HuH-7 (cell line): ENCODE data around the gene TWIST2.

ENCODE experiments used
- DNase-seq: peaks from one replicate; pipeline ENCODE4 v3.0.0; 2011; ENCODE audit warnings: low spot score

Gene TWIST2

GRCh38 chr2:238891457-238892203 is 43.7 kb downstream of the TWIST2 start:
- no peak for DNase-seq

- DNase-seq: no peak
Observed at GRCh38 chr2:238892204-238892500, 44.3 kb downstream of the TWIST2 start.

DNA sequence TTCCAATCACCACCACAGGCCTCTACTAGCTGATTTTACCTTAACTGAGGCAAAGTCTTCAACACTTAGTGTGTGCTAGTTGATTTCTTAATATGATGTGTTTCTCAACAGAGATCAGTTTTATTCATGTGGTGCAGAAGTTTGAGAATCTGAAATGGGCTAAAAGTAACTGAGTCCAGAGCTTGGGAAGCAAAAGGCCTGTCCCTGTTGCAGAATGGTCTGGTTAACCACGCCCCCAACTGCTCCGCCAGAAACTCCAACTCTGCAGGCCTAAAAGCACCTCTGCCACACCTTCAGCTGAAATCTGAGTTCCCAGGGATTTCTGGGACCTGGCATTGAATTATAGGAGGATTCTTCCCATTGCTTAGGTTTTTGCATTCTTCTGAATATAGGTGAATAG is 44.9 kb downstream of the TWIST2 start:
- DNase-seq: no peak

- DNase-seq: no peak
Observed at GRCh38 chr2:238893349-238894000, 45.6 kb downstream of the TWIST2 start.

- no peak for DNase-seq
Observed at GRCh38 chr2:238894226-238894949, 46.5 kb downstream of the TWIST2 start.

DNA sequence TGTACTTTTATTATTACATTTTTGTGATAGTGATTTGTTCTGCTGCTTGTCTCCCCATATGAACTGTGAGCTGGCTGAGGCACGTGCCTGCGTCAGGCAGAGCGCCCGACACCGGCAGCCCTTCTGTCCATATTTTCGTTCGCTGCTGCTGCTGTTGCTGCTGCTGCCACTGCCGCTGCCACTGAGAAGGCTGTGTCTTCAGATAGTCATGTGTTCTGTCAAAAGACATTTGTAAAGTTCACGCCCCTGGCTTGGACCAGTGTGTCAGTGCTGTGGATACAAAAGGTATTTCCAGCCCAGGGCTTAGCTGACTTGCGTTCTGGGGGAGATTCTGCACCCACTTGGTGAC is 47.0 kb downstream of the TWIST2 start:
- no peak for DNase-seq

- no peak for DNase-seq
Observed at GRCh38 chr2:238895361-238895882, 47.5 kb downstream of the TWIST2 start.

- no peak for DNase-seq
Observed at GRCh38 chr2:238895891-238896600, 48.2 kb downstream of the TWIST2 start.

DNA sequence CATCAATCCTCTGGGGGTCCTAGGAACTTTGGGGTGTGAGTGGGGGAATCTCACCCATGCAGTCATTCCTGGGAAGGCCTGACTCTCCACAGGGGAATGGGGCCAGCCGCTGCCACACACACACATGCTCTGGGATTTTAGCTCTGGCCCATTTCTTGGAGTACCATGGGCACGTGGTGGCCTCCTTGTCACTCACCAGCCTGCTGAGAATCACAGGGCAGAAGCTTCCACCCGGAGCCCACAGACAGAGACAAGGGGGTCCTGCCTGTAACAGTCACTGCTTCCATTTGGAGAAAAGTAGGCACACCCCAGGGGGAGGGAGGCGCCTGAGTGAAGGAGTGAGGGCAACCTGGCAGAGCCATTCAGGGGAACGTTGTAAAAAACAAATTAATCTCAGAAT is 48.8 kb downstream of the TWIST2 start:
- DNase-seq: no peak

- no peak for DNase-seq
Observed at GRCh38 chr2:238897122-238897880, 49.4 kb downstream of the TWIST2 start.

DNA sequence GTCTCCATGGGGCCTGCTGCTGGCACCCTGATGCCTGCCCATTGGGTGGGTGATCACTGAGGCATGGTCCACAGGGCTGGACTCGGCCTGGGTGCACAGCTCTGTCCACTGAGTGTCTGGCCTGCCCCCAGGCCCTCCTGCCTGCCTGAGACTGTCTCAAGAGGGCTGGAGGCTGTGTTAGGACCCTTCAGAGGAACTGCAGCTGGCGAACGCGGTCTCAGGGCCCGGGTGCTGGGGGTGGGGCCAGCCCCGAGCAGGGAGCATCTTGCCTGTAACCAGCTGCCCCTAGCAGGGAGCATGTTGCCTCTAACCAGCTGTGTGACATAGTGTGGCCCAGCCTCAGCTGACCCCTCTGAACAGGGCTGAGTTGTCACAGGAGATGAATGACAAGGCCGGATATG is 50.0 kb downstream of the TWIST2 start:
- no peak for DNase-seq

DNA sequence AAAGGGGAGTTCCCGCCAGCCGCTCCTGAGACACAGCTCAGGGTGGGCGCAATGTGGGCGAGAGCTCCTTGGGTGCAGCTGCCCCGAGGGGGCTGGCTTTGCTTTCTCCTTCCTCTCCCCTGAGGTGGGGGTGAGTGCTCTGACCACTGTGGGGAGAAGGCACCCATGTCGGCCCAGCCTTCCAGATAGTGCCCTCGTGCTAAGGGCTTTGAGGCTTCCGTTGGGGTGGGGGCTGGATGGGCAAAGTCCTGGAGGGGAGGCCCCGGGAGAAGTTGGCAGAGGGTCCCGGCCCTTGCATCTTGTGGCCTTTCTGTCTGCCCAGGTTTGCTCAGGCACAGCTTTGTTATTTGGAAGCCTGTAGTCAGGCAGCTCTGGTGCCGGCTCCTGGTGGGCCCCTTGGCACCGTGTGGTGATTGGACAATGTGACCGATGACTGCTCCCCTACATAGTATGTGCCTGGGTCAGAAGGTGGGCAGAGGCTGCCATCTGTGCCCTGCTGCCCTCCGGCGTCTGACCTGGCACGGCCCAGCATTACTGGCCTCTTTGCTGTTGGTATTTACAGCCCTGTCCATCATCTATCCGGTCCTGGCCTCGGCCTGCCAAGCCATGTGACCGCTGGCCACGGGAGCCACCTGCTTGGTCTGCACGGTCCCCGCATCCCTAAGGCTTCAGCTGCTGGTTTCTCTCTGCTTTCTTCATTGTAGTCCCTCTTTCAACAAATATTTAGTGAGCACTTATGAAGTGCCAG is 50.8 kb downstream of the TWIST2 start:
- DNase-seq: no peak

DNA sequence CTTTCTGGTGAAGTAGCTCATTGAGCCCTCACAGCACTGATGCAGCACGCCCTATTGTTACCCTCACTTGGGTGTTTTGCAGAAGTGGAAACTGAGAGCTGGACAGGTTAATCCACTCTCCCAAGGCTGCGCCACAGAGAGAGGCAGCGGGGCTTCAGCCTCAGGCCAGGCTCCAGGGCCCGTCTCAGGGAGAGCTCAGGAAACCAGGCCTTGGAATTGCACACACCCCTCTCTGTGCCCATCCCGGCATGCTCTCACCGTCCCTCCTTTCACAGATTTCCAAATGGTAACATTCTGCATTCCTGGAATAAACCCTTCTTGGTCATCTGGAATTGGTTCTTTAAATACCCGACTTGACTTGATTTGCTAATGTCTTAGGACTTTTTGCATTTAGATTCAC is 51.5 kb downstream of the TWIST2 start:
- no peak for DNase-seq

- DNase-seq: no peak
Observed at GRCh38 chr2:238900511-238900910, 52.6 kb downstream of the TWIST2 start.

DNA sequence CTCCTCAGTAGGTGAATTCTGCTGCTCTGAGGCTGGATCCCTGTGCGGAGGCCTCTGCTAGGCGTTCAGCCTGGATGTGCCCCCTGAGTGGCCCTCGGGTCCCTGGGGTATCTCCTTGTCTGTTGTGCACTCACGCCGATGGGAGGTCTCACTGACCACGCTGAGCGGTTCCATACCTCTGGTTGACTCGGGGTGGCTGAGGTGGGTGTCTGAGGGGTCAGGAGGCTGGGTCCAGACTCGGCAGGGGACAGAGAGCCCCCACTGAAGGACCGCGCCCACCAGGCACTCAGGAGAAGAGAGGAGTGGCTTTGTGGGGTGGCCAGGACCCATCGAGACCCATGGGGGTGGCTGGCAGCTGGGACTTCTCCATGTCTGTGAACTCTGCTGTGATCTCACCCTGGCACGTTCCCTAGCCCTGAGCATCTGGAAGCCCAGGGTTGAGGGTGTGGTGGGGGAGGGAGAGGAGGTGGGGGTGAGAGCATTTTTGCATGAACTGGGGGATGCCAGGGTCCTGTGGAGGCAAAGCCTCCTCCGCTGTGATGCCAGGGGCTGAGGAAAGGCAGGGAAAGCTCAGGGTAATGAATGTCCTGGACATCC is 53.7 kb downstream of the TWIST2 start:
- no peak for DNase-seq

GRCh38 chr2:238902285-238902684 is 54.4 kb downstream of the TWIST2 start:
- no peak for DNase-seq

GRCh38 chr2:238903141-238903540 is 55.3 kb downstream of the TWIST2 start:
- no peak for DNase-seq

DNA sequence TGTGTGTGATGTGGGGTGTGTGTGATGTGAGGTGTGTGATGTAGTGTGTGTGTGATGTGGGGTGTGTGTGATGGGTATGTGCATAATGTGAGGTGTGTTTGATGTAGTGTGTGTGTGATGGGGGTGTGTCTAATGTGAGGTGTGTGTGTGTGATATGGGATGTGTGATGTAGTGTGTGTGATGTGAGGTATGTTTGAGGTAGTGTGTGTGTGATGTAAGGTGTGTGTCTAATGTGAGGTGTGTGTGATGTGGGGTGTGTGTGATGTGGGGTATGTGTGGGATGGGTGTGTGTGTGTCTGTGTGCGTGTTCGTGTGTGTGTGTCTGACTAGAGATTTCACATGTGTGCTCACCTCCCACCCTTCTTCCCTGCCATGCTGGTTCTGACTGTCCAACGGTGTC is 56.3 kb downstream of the TWIST2 start:
- no peak for DNase-seq

DNA sequence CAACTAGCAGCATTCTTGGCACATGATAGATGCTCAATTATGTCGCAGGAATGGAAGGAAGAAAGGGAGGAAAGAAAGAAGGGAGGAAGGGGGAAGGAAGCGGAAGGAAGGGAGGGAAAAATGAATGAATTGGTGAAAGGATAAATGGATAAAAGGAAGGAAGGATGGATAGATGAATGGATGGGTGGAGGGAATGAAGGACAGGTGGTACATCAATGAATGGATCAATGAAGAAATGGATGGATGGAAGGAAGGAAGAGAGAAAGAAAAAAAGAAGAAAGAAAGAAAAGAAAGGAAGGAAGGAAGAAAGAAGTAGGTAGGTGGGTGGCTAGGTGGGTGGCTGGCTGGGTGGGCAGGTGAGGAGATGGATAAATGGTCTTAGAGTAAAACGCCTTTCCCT is 56.8 kb downstream of the TWIST2 start:
- DNase-seq: no peak

DNA sequence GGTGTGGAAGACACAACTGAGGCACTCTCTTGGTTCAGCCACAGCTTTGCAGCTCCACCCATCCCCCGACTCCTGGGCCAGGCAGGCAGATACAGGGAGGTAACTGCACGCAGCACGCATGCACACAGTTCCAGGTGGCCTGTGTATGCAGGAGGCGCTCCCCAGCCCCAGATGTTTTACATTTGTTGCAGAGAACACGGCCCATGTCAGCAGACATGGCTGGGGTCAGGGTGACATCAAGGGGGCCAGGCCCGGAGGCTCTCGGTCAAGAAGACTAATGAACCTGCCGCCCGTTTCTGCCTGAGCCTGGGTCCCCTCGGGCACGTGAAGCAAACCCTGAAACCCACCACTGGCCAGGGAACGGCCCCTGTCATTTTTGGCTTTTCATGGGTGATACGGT is 57.3 kb downstream of the TWIST2 start:
- no peak for DNase-seq

GRCh38 chr2:238905644-238906043 is 57.8 kb downstream of the TWIST2 start:
- no peak for DNase-seq
